Stimulated activated CD4-positive, alpha-beta T cell treated with anti-CD3 and anti-CD28 coated beads, Interleukin-15, amount 100 ng/mL, for 1 hour (primary cell): ENCODE results near the gene TAF11L14.

Source experiments
- DNase-seq, 2 donors: peaks; one replicate each; pipeline ENCODE4 v3.0.0-alpha.2; 2020; ENCODE audit warnings: low read depth in 1 of 2, low spot score in 1 of 2

Gene TAF11L14

GRCh38 chr5:17678751-17679324 lies 44.6 kb downstream of the TAF11L14 start:
- DNase-seq: no peak

- no peak for DNase-seq
Measured at GRCh38 chr5:17679597-17680203, 45.4 kb downstream of the TAF11L14 start.

GRCh38 chr5:17680737-17681136 lies 46.5 kb downstream of the TAF11L14 start:
- DNase-seq: no peak
